GM12878 (cell line): ENCODE measurements around the gene DCDC2C. TPM values are rescaled to one million over a fixed set of nuclear protein-coding genes. Genes with fewer than 3 reads are reported as not detected.

Source experiments
- ATAC-seq: fragments of 200-7000 bp; cut with Tn5 transposase; 3 replicates; pipeline ENCODE4 v1.9.1; 2020; ENCODE audit warnings: mild to moderate bottlenecking, moderate library complexity
- BruUV-seq: library from RNA; stranded (reverse); fragments of 400-500 nt; replicated peaks from 2 replicates; lab custom pipeline; 2021; lab: Mats Ljungman, UMichigan
- CTCF ChIA-PET: fragments of 300-600 bp; sonication (Branson Sonifier 250); formaldehyde crosslinking; extraction: SDS; loops from one replicate; lab custom pipeline; 2021; ENCODE audit warnings: inconsistent platforms; lab: Yijun Ruan, JAX
- POLR2A ChIA-PET: fragments of 350-600 bp; formaldehyde crosslinking; extraction: SDS; loops from one replicate; lab custom pipeline; 2021; ENCODE audit warnings: inconsistent platforms; lab: Charles Lee
- RAD21 ChIA-PET: fragments of 300-600 bp; sonication (Branson Sonifier 250); formaldehyde crosslinking; loops from one replicate; lab custom pipeline; 2023; ENCODE audit warnings: antibody characterized with exemption; ENCODE audit not compliant: unreplicated experiment; lab: Charles Lee
- SMC1A ChIA-PET: fragments of 300-600 bp; sonication (Branson Sonifier 250); formaldehyde crosslinking; loops from one replicate; lab custom pipeline; 2023; ENCODE audit not compliant: unreplicated experiment, uncharacterized antibody; lab: Charles Lee
- DNase-seq: peaks from one replicate; pipeline ENCODE4 v3.0.0-alpha.2; 2011; ENCODE audit warnings: low read depth, low spot score
- FAIRE-seq: peaks from 3 replicates; lab custom pipeline; 2011; peaks lifted over from hg19 to GRCh38; lab: Jason Lieb, UNC
- H2AFZ ChIP-seq: 2 replicates; pipeline ENCODE4 v1.6.0; 2011; ENCODE audit warnings: low read depth, low read length, control low read depth; ENCODE audit not compliant: control insufficient read depth
- H3K27ac ChIP-seq: 2 replicates; pipeline ENCODE4 v1.5.1; 2011; ENCODE audit warnings: control low read depth; ENCODE audit not compliant: control insufficient read depth, insufficient read depth
- H3K27me3 ChIP-seq, 2 experiments: replicated peaks in 1 of 2; 2 replicates each; pipeline versions ENCODE4 v1.6.0 to v1.6.1; 2011; ENCODE audit warnings: low read length in 1 of 2; ENCODE audit not compliant: control insufficient read depth in 2 of 2, insufficient read depth in 2 of 2
- H3K36me3 ChIP-seq, 2 experiments: 2 replicates each; pipeline ENCODE4 v1.5.1; 2011; ENCODE audit warnings: low read length in 1 of 2; ENCODE audit not compliant: control insufficient read depth in 2 of 2, insufficient read depth in 2 of 2
- H3K4me1 ChIP-seq: 2 replicates; pipeline ENCODE4 v1.6.1; 2011; ENCODE audit warnings: mild to moderate bottlenecking, low read length, moderate library complexity, mixed read lengths; ENCODE audit not compliant: control insufficient read depth, insufficient read depth
- H3K4me2 ChIP-seq: 2 replicates; pipeline ENCODE4 v1.6.0; 2011; ENCODE audit warnings: control low read depth; ENCODE audit not compliant: control insufficient read depth, insufficient read depth
- H3K4me3 ChIP-seq: fragments of 200-600 bp; sonication (generic); 2 replicates; pipeline ENCODE4 v1.5.1; 2016
- H3K79me2 ChIP-seq: 2 replicates; pipeline ENCODE4 v1.6.0; 2011; ENCODE audit warnings: low read length; ENCODE audit not compliant: control insufficient read depth, insufficient read depth
- H3K9ac ChIP-seq: 2 replicates; pipeline ENCODE4 v1.8.0; 2011; ENCODE audit warnings: low read length, control low read depth, mixed read lengths; ENCODE audit not compliant: control insufficient read depth, insufficient read depth
- H3K9me3 ChIP-seq: replicated peaks from 3 replicates; pipeline ENCODE4 v1.5.1; 2011; ENCODE audit warnings: mild to moderate bottlenecking, low read length; ENCODE audit not compliant: control insufficient read depth, insufficient read depth
- H4K20me1 ChIP-seq: 2 replicates; pipeline ENCODE4 v1.6.0; 2011; ENCODE audit not compliant: control insufficient read depth, insufficient read depth
- ATF7 ChIP-seq: fragments of 450-650 bp; IDR thresholded peaks from 2 replicates; pipeline ENCODE4 v1.6.1; 2016; ENCODE audit warnings: low read depth, mild to moderate bottlenecking
- CREM ChIP-seq: IDR thresholded peaks from 2 replicates; pipeline ENCODE4 v1.6.1; 2014; ENCODE audit warnings: antibody characterized with exemption, low read depth
- ESRRA ChIP-seq: IDR thresholded peaks from 2 replicates; pipeline ENCODE4 v1.6.1; 2012; ENCODE audit warnings: mild to moderate bottlenecking, low read length, improper control_type of control experiment
- PML ChIP-seq: IDR thresholded peaks from 2 replicates; pipeline ENCODE4 v1.6.1; 2012; ENCODE audit warnings: low read length, inconsistent platforms
- POU2F2 ChIP-seq: IDR thresholded peaks from 3 replicates; pipeline ENCODE4 v1.6.1; 2011; ENCODE audit warnings: low read depth, mild to moderate bottlenecking, low read length, borderline replicate concordance
- TARDBP ChIP-seq: IDR thresholded peaks from 2 replicates; pipeline ENCODE4 v1.6.1; 2016; ENCODE audit warnings: borderline replicate concordance
- ZBED1 ChIP-seq: IDR thresholded peaks from 2 replicates; pipeline ENCODE4 v1.6.1; 2016; ENCODE audit warnings: borderline replicate concordance
- ZNF24 ChIP-seq: fragments of 450-650 bp; IDR thresholded peaks from 2 replicates; pipeline ENCODE4 v1.6.1; 2017; ENCODE audit warnings: antibody characterized with exemption, mild to moderate bottlenecking
- in situ Hi-C: fragments of 300-500 bp; cut with MboI; formaldehyde crosslinking; loops from 9 replicates; pipeline ENCODE4 v1.14.3; 2018; ENCODE audit warnings: mixed read lengths
- intact Hi-C: fragments of 100-400 bp; cut with micrococcal nuclease; formaldehyde crosslinking; loops from one replicate; pipeline ENCODE4 v1.14.2; 2022; ENCODE audit not compliant: unreplicated experiment
- polyA plus RNA-seq, 11 experiments: library from polyadenylated mRNA; depleted of rRNA in 4 of 11; unstranded in 6 of 11; stranded (reverse) in 5 of 11; fragments of >200 nt; fragmentation: Nextera tagmentation in 4 of 11; fragmentation: Illumina TruSeq in 1 of 11; extraction: Ambion mirVana in 4 of 11; extraction: Trizol in 1 of 11; gene quantifications; 1 replicate in 1 of 11; 2 replicates in 10 of 11; pipeline versions ENCODE4 v1.2.1 to v1.2.3, GENCODE V29; 2011 to 2016; ENCODE audit warnings: inconsistent platforms in 2 of 11, missing spikeins in 2 of 11, low read depth in 1 of 11
- total RNA-seq, 4 experiments: library from RNA; depleted of rRNA in 3 of 4; stranded (reverse); fragments of >200 nt in 3 of 4; fragmentation: Illumina TruSeq in 1 of 4; extraction: Trizol in 1 of 4; gene quantifications; 2 replicates each; pipeline versions ENCODE4 v1.2.1 to v1.2.3, GENCODE V29; 2013 to 2021
- TF ChIP-seq, protein P1 (sequence below): IDR thresholded peaks from 2 replicates; pipeline ENCODE4 v1.6.1; 2011; ENCODE audit warnings: low read depth, low read length, improper control_type of control experiment, borderline replicate concordance

DCDC2C gene
- total and polyA plus RNA-seq, 10 of the 15 experiments (the other 5 are each of a cell fraction or from before 2014, with no cell fraction given): not detected

DNA sequence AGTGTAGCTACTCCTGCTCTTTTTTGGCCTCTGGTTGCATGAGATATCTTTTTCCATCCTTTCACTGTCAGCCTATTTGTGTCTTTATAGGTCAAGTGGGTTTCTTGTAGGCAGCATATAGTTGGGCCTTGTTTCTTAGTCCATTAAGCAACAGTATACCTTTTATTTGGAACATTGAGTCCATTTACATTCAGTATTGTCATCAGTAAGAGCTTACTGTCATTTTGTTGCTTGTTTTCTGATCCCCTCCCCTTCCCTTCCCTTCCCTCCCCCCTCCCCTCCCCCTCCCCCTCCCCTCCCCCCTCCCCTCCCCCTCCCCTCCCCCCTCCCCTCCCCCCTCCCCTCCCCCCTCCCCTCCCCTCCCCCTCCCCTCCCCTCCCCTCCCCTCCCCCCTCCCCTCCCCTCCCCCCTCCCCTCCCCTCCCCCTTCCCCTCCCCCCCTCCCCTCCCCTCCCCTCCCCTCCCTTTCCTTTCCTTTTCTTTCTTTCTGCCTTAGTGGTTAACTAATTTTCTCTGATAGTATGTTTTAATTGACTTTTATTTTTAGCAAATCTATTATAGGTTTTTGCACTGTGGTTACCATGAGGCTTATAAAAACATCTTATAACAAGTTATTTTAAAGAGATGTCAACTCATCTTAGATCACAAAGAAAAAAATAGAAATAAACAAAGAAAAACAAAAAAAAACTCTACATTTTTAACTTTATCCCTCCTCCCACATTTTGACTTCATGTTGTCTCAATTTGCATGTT is 13.2 kb upstream of the DCDC2C start:
- no peak overlapping the region for H3K27ac ChIP-seq
- no peaks in the 10 kb centered on the region for H3K4me1 ChIP-seq
- ATAC-seq (no peak), DNase-seq (no peak), FAIRE-seq (no peak)
- H3K9ac ChIP-seq: no peak overlapping the region
- H4K20me1 ChIP-seq: no peaks in the 10 kb centered on the region
- ChIA-PET POLR2A (no interaction called here), SMC1A (interaction anchor here (0.6 kb wide), 1 partner anchor 1637 kb away, joined by 3 read pairs; no protein-coding TSS in a partner anchor), CTCF (interaction anchor here (0.6 to 1.3 kb wide), 2 partner anchors 88 to 89 kb away, joined by 3 to 4 read pairs; no protein-coding TSS in a partner anchor), RAD21 (no interaction called here)
- H3K79me2 ChIP-seq: no peaks in the 10 kb centered on the region
- no peak overlapping the region for H3K4me3 ChIP-seq
- H3K27me3 ChIP-seq: peaks cover 0 to 2% of the 10 kb centered on the region in 2 experiments; a peak in 1 of 4 replicates
- intact Hi-C loops: no loop called here
- H3K4me2 ChIP-seq: no peak overlapping the region
- H3K36me3 ChIP-seq: no peaks in the 10 kb centered on the region
- no peaks in the 10 kb centered on the region for H3K9me3 ChIP-seq
- in situ Hi-C loops: no loop called here
- TF ChIP-seq ATF7 (no peak), ESRRA (no peak), CREM (no peak), ZBED1 (no peak), ZNF24 (no peak), PML (no peak), TARDBP (no peak), POU2F2 (no peak)
- TF ChIP-seq, protein P1, sequence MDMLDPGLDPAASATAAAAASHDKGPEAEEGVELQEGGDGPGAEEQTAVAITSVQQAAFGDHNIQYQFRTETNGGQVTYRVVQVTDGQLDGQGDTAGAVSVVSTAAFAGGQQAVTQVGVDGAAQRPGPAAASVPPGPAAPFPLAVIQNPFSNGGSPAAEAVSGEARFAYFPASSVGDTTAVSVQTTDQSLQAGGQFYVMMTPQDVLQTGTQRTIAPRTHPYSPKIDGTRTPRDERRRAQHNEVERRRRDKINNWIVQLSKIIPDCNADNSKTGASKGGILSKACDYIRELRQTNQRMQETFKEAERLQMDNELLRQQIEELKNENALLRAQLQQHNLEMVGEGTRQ: no peak
- BruUV-seq: no TSS peak
- H2AFZ ChIP-seq: no peak overlapping the region
